Right renal pelvis (tissue), 4 donors: ENCODE results near the gene SLC6A9. TPM values are rescaled to one million over a fixed set of nuclear protein-coding genes. Genes with fewer than 3 reads are reported as not detected.

ENCODE experiments used
- DNase-seq, 4 donors: peaks; one replicate each; pipeline ENCODE4 v3.0.0-alpha.2; 2013; ENCODE audit warnings: low read depth in 4 of 4, low spot score in 3 of 4, missing footprints in 1 of 4
- polyA plus RNA-seq, 4 donors: library from polyadenylated mRNA; unstranded; fragments of 120-200 nt; gene quantifications; one replicate each; pipeline ENCODE4 v1.2.1, GENCODE V29; 2013; ENCODE audit not compliant: insufficient read length in 4 of 4

Gene SLC6A9
- polyA plus RNA-seq, 4 donors = 5.6 to 7.7 (median 6.3) TPM

- DNase-seq = no peak
Measured at GRCh38 chr1:44049839-44050238, 18.6 kb upstream of the SLC6A9 start.

GRCh38 chr1:44048532-44049215 is 17.4 kb upstream of the SLC6A9 start:
- DNase-seq = no peak

GRCh38 chr1:44047131-44047530 is 15.9 kb upstream of the SLC6A9 start:
- no peak for DNase-seq

- no peak for DNase-seq
Measured at GRCh38 chr1:44045064-44045463, 13.8 kb upstream of the SLC6A9 start.

GRCh38 chr1:44044071-44044801 is 13.0 kb upstream of the SLC6A9 start:
- DNase-seq = no peak

- no peak for DNase-seq
Measured at GRCh38 chr1:44043176-44044070, 12.2 kb upstream of the SLC6A9 start.

- DNase-seq = no peak
Measured at GRCh38 chr1:44040846-44041245, 9.6 kb upstream of the SLC6A9 start.

GRCh38 chr1:44040418-44040817 is 9.2 kb upstream of the SLC6A9 start:
- no peak for DNase-seq

- no peak for DNase-seq
Measured at GRCh38 chr1:44038876-44039657, 7.8 kb upstream of the SLC6A9 start.

GRCh38 chr1:44037154-44037553 is 5.9 kb upstream of the SLC6A9 start:
- DNase-seq = no peak

GRCh38 chr1:44036409-44037139 is 5.3 kb upstream of the SLC6A9 start:
- DNase-seq = peak in 3 of 4 donors; percentile 36 to 52 (median 50)

GRCh38 chr1:44035726-44036408 is 4.6 kb upstream of the SLC6A9 start:
- no peak for DNase-seq

- DNase-seq = no peak
Measured at GRCh38 chr1:44034976-44035716, 3.9 kb upstream of the SLC6A9 start.

- no peak for DNase-seq
Measured at GRCh38 chr1:44034423-44034822, 3.2 kb upstream of the SLC6A9 start.

- DNase-seq = no peak
Measured at GRCh38 chr1:44033756-44034155, 2.5 kb upstream of the SLC6A9 start.

- no peak for DNase-seq
Measured at GRCh38 chr1:44033041-44033575, 1.8 kb upstream of the SLC6A9 start.

GRCh38 chr1:44032170-44032790 is 1.0 kb upstream of the SLC6A9 start:
- DNase-seq = no peak
